ENCODE measurements around the gene TTC34. TPM values are rescaled to one million over a fixed set of nuclear protein-coding genes. Genes with fewer than 3 reads are reported as not detected.
A peak's percentile ranks its signal among the peaks of the same experiment; 100 is the strongest.

Gene TTC34
- total and polyA plus RNA-seq, 5 donors, result 0.27 to 1.5 (median 0.63) TPM

- no peaks in the 10 kb centered on the region for H3K4me1 ChIP-seq (ENCODE audit: control insufficient read depth, insufficient read depth, low read length)
- H3K27ac ChIP-seq (ENCODE audit: low read length), result no peak overlapping the region
- no peak overlapping the region for H3K4me3 ChIP-seq (ENCODE audit: low read length)
- intact Hi-C loops (cut with DNase I), result no loop called here
- 81% methylated on average over 10 of the region's 10 CpGs for WGBS
- no peak for ATAC-seq
- H3K27me3 ChIP-seq (ENCODE audit: control insufficient read depth, insufficient read depth), result no peaks in the 10 kb centered on the region
- H3K9me3 ChIP-seq (ENCODE audit: control insufficient read depth, low read length), result no peaks in the 10 kb centered on the region
- no peak for DNase-seq
These were observed 163.9 kb downstream of the TTC34 start for GRCh38 chr1:2637442-2638145.

GRCh38 chr1:2636733-2637132, 164.8 kb downstream of the TTC34 start:
- Histone ChIP-seq H3K27me3 (ENCODE audit: control insufficient read depth, insufficient read depth) (no peaks in the 10 kb centered on the region), H3K4me3 (ENCODE audit: low read length) (no peak overlapping the region), H3K4me1 (ENCODE audit: control insufficient read depth, insufficient read depth, low read length) (no peaks in the 10 kb centered on the region), H3K27ac (ENCODE audit: low read length) (no peak overlapping the region), H3K9me3 (ENCODE audit: control insufficient read depth, low read length) (no peaks in the 10 kb centered on the region)
- WGBS, result 88% methylated on average over 7 of the region's 7 CpGs
- DNase-seq (peak in 1 of 3 donors; percentile 37), ATAC-seq (no peak)
- intact Hi-C loops (cut with DNase I), result no loop called here

- ATAC-seq, result no peak
- intact Hi-C loops (cut with DNase I), result no loop called here
- Histone ChIP-seq H3K9me3 (ENCODE audit: control insufficient read depth, low read length) (no peaks in the 10 kb centered on the region), H3K4me3 (ENCODE audit: low read length) (no peak overlapping the region), H3K4me1 (ENCODE audit: control insufficient read depth, insufficient read depth, low read length) (no peaks in the 10 kb centered on the region), H3K27ac (ENCODE audit: low read length) (no peak overlapping the region), H3K27me3 (ENCODE audit: control insufficient read depth, insufficient read depth) (no peaks in the 10 kb centered on the region)
- DNase-seq, result no peak
- WGBS, result 81% methylated on average over 10 of the region's 10 CpGs
These were observed 166.0 kb downstream of the TTC34 start for GRCh38 chr1:2635361-2636010.

- 45% methylated on average over 8 of the region's 8 CpGs for WGBS
- Histone ChIP-seq H3K4me3 (ENCODE audit: low read length) (no peak overlapping the region), H3K4me1 (ENCODE audit: control insufficient read depth, insufficient read depth, low read length) (no peaks in the 10 kb centered on the region), H3K27ac (ENCODE audit: low read length) (no peak overlapping the region), H3K9me3 (ENCODE audit: control insufficient read depth, low read length) (no peaks in the 10 kb centered on the region), H3K27me3 (ENCODE audit: control insufficient read depth, insufficient read depth) (no peaks in the 10 kb centered on the region)
- intact Hi-C loops (cut with DNase I), result no loop called here
- ATAC-seq (peak in 1 of 2 donors; percentile 47), DNase-seq (peak in 2 of 3 donors; percentile 70 to 73)
These were observed 167.5 kb downstream of the TTC34 start for GRCh38 chr1:2633936-2634491.

- WGBS, result 62% methylated on average over 12 of the region's 12 CpGs
- H3K9me3 ChIP-seq (ENCODE audit: control insufficient read depth, low read length), result no peaks in the 10 kb centered on the region
- ATAC-seq, result no peak
- no peak overlapping the region for H3K27ac ChIP-seq (ENCODE audit: low read length)
- no peaks in the 10 kb centered on the region for H3K4me1 ChIP-seq (ENCODE audit: control insufficient read depth, insufficient read depth, low read length)
- no peaks in the 10 kb centered on the region for H3K27me3 ChIP-seq (ENCODE audit: control insufficient read depth, insufficient read depth)
- DNase-seq, result peak in 1 of 3 donors; percentile 29
- intact Hi-C loops (cut with DNase I), result no loop called here
- H3K4me3 ChIP-seq (ENCODE audit: low read length), result no peak overlapping the region
These were observed 168.0 kb downstream of the TTC34 start for GRCh38 chr1:2633366-2633935.

GRCh38 chr1:2632561-2633361, 168.7 kb downstream of the TTC34 start, which contains the start of gene MMEL1:
Gene MMEL1 (minus strand): TSS chr1:2633016. CDS start chr1:2629484, 3,532 bp downstream.
- no peaks in the 10 kb centered on the region for H3K4me1 ChIP-seq (ENCODE audit: control insufficient read depth, insufficient read depth, low read length)
- no peak within 1 kb of the TSS for H3K27ac ChIP-seq (ENCODE audit: low read length)
- H3K27me3 ChIP-seq (ENCODE audit: control insufficient read depth, insufficient read depth), result no peaks in the 10 kb centered on the region
- peak in 2 of 3 donors; percentile 40 to 54 for DNase-seq
- H3K9me3 ChIP-seq (ENCODE audit: control insufficient read depth, low read length), result no peaks in the 10 kb centered on the region
- 71% methylated on average over 16 of the region's 16 CpGs for WGBS
- no peak for ATAC-seq
- no peak within 1 kb of the TSS for H3K4me3 ChIP-seq (ENCODE audit: low read length)
- intact Hi-C loops (cut with DNase I), result no loop called here

- H3K4me1 ChIP-seq (ENCODE audit: control insufficient read depth, insufficient read depth, low read length), result no peaks in the 10 kb centered on the region
- intact Hi-C loops (cut with DNase I), result no loop called here
- ATAC-seq (no peak), DNase-seq (no peak)
- no peak overlapping the region for H3K27ac ChIP-seq (ENCODE audit: low read length)
- H3K27me3 ChIP-seq (ENCODE audit: control insufficient read depth, insufficient read depth), result no peaks in the 10 kb centered on the region
- 55% methylated on average over 8 of the region's 8 CpGs for WGBS
- no peaks in the 10 kb centered on the region for H3K9me3 ChIP-seq (ENCODE audit: control insufficient read depth, low read length)
- no peak overlapping the region for H3K4me3 ChIP-seq (ENCODE audit: low read length)
These were observed 169.5 kb downstream of the TTC34 start for GRCh38 chr1:2632051-2632430.

- intact Hi-C loops (cut with DNase I), result no loop called here
- H3K9me3 ChIP-seq (ENCODE audit: control insufficient read depth, low read length), result no peaks in the 10 kb centered on the region
- no peaks in the 10 kb centered on the region for H3K27me3 ChIP-seq (ENCODE audit: control insufficient read depth, insufficient read depth)
- H3K4me3 ChIP-seq (ENCODE audit: low read length), result no peak overlapping the region
- ATAC-seq, result no peak
- WGBS, result 71% methylated on average over 24 of the region's 24 CpGs
- H3K27ac ChIP-seq (ENCODE audit: low read length), result no peak overlapping the region
- no peaks in the 10 kb centered on the region for H3K4me1 ChIP-seq (ENCODE audit: control insufficient read depth, insufficient read depth, low read length)
- peak in 1 of 3 donors; percentile 30 for DNase-seq
These were observed 170.1 kb downstream of the TTC34 start for GRCh38 chr1:2631136-2632050.

- 93% methylated on average over 35 of the region's 35 CpGs for WGBS
- ATAC-seq (no peak), DNase-seq (no peak)
- no peaks in the 10 kb centered on the region for H3K4me1 ChIP-seq (ENCODE audit: control insufficient read depth, insufficient read depth, low read length)
- intact Hi-C loops (cut with DNase I), result no loop called here
- no peak overlapping the region for H3K27ac ChIP-seq (ENCODE audit: low read length)
- no peaks in the 10 kb centered on the region for H3K27me3 ChIP-seq (ENCODE audit: control insufficient read depth, insufficient read depth)
- no peak overlapping the region for H3K4me3 ChIP-seq (ENCODE audit: low read length)
- H3K9me3 ChIP-seq (ENCODE audit: control insufficient read depth, low read length), result no peaks in the 10 kb centered on the region
These were observed 170.9 kb downstream of the TTC34 start for GRCh38 chr1:2630498-2631135.
